ENCODE measurements around the gene NPM1.
"Not testable (repeated sequence)": the region's sequence is repeated elsewhere in the genome, so short reads cannot be mapped to it uniquely, and the experiment has no call there.

NPM1 gene

DNA sequence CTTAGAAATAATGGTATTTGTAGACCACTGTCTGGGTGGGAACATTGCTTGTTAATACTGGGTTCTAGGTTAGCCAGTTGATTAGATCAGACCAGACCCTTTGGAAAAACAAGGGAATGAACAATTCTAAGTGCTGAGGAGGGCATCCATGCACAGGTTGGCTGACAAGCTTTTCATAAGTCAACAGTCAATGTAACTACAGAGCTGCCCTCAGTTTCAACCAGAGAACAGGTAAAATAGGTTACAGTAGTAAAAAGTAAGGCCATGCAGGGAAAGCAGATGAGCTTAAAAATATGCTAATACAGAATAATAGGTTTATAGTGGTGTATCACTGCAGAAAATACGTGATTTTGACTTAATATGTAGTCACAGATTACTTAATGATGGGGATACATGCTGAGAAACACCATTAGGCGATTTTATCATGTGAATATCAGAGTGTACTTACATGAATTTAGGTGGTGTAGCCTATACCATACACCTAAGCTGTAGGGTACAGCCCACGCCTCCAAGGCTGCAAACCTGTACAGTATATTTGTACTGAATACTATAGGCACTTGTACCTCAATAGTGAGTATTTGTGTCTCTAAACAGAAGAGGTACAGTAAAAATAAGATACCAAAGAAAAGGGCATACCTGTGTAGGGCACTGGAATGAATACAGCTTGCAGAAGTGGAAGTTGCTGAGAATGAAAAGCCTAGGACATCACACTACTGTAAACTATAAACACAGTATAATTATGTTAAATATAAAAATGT lies 25.7 kb downstream of the NPM1 start:
- no peak for DNase-seq (ENCODE audit: low read depth)

DNA sequence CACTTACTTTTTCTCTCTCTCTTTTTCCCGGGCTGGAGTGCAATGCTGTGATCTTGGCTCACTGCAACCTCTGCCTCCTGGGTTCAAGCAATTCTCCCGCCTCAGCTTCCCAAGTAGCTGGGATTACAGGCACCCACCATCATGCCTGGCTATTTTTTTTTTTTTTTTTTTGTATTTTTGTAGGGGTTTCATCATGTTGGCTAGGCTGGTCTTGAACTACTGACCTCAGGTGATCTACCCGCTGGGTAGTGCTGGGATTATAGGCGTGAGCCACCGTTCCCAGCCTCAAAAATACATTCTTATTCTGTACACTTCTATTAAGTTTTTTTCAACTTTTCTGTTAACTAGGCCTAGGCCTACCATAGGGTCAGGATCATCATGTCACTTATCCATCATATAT lies 26.3 kb downstream of the NPM1 start:
- not testable (repeated sequence) for DNase-seq (ENCODE audit: low read depth)

DNA sequence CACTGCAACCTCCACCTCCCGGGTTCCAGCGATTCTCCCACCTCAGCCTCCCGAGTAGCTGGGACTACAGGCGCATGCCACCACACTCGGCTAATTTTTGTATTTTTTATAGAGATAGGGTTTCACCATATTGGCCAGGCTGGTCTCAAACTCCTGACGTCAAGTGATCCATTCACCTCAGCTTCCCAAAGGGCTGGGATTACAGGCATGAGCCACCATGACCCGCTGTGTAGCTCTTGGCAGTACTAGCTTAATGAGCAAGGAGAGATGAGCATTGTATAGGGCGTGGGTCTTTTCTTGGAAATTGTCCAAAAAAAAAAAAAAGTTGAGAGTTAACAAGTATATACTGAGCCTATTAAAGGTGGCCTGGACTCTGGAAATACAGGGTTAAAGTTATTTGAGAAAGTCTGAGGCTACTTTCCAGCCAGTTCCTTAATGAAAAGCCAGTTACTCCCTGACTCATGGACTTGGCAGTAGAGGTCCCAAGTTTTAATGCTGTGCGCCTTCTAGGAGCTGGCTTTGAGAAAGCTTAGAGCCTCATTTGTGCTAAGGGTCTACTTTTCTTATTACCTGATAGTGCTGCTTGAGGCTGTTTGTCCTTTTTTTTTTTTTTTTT lies 27.6 kb downstream of the NPM1 start:
- no peak for DNase-seq (ENCODE audit: low read depth)

DNA sequence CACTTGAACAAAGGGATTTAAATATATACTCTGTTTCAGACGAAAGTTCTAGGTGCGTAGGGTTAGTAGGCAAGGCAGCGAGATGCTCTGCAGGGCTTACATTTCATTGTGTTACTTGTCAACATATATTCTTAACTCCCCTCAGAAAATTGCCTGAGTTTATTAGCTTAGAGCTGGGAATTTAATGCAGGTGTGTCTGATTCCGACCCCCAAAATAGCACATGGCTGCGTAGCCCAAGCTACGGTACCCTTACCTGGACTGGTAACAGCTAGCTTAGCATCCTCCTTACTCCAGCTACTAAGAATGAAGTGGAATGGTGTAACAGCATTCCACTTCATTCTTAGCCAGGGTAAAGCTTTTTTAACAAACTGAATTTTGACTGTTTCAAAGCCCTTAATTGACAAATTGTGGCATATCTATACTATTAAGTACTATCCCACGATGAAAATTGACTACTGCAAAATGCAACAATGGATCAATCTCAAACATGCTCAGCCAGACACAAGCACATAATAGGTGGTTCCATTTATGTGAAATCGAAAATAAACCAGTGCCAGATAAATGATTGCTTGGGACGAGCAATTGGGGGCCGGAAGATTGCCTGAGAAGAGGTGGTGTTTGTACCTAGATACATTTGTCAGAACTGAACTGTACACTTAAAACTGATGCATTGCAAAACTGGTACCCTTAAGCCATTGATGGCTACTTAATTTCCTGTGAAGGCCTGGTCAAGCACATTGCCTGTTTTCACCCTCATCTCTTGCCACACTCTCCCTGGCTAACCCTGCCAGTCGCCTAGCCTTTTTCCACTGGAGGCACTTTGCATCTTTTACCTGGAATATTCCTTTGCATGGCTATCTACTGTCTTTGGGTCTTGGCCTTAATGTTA lies 28.8 kb downstream of the NPM1 start:
- no peak for DNase-seq (ENCODE audit: low read depth)

DNA sequence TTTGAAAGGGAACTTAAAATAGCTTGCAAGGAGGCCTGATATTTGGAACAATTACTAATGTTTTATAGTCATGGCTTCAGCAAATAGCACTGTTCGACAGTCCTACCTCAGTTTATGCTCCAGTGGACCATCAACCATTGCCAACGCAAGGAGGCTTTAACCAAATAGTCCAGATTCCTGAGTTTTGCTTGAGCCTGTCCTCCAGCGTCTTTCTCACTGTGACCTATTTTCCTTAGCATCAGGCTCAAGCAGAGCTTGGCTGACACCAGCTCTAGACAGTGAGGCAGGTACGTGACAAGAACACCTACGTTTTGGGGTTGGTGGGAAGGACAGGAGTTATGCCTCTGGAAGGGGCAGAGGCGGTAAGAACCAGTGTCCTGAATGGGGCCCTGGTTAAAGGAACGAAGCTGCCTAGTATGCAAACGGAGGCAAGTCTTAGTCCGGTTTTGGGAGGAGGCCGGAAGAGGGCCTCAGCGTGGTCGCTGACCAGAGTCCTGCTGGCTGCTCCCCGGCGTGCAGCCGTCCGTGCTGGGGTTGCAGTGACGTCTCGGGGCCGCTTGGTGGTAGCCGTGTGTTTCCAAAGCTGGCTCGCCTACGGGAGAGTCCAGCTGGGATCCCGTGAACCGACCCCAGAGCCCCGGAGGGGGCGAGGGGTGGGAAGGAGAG lies 30.8 kb downstream of the NPM1 start:
- DNase-seq (ENCODE audit: low read depth) = peak; percentile 52

DNA sequence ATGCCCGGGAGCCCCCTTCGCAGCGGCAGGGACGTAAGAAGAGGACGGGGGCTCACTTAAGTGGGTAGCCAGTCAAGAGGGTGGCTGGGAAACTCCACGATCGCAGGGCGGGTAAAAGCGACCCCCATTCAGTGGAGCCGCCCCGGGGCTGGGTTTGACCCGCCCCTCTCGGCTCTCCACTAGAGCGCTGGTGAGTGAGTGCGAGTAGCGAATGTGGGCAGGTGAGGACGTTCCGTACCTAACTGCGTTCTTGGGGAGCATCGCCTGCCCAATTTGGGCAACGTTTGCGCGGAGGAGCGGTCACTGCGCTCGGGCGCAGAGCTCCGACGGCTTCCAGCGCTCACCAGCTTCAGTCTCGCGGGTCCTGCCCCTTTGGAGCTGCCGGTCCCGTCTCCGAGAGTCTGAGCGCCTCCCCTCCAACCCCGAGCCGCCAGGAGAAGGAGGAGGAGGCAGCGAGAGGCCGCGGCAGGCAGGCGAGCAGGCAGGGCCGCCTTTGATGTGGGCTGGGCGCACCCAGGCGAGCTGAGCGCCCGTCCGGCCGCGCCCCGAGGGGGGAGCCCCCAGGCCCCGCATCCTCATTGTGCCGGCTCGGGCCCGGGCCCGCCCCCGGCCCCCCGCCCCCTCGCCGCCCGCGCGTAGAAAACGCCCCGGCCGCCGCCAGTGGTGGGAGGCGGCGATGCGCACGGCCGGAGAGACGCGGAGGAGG lies 31.5 kb downstream of the NPM1 start, which contains the start of gene FGF18:
Gene FGF18, plus strand, starts transcription at position 666 of the 706 bp plus-strand sequence. CDS start 553 bp downstream, outside the sequence.
- DNase-seq (ENCODE audit: low read depth) = no peak

DNA sequence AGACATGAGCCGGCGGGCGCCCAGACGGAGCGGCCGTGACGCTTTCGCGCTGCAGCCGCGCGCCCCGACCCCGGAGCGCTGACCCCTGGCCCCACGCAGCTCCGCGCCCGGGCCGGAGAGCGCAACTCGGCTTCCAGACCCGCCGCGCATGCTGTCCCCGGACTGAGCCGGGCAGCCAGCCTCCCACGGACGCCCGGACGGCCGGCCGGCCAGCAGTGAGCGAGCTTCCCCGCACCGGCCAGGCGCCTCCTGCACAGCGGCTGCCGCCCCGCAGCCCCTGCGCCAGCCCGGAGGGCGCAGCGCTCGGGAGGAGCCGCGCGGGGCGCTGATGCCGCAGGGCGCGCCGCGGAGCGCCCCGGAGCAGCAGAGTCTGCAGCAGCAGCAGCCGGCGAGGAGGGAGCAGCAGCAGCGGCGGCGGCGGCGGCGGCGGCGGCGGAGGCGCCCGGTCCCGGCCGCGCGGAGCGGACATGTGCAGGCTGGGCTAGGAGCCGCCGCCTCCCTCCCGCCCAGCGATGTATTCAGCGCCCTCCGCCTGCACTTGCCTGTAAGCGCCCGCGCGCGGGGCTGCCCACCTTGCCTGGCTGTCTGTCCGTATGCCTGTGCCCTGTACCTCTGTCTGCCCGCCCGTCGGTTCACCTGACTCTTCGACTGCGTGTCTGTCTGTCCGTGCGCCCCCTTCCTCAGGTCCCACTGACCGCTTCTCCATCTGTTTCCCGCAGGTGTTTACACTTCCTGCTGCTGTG lies 32.2 kb downstream of the NPM1 start:
- DNase-seq (ENCODE audit: low read depth) = no peak

DNA sequence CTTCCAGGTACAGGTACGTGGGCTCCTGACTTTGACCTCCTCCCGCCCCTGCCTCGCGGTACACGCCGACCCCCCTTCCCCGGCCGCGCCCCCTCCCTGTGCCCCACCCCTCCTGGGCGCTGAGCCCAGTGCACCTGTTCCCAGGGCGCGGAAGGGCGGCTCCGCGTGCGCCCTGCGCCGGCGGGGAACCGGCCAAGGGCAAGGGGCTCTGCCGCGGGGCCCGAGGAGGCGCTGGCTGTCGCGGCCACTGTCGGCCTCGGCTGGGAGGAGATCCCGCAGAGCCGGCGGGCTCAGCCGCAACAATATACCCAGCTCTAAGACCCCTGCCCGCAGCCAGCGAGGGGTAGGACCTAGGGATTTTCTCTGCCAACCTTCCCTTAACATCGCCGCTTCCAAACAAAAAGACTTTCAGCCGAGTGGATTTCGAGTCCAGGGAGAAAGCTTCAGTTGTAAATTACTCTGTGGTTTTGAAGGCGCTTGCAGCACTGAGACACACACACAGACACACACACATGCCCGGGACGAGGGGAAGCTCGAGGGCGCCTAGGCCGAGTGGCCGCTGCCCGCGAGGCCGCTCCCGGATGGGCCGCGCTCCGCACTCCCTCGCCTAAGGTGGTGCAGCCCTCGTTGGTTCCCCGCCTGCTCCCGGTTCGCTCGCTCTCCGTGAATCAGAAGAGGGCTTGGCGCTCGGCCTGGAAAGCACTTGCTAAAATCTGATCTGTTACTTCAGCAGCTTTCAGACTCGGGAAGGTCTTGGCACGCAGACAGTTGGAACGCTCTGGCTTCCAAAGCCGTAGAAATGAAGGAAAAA lies 33.0 kb downstream of the NPM1 start:
- no peak for DNase-seq (ENCODE audit: low read depth)

DNA sequence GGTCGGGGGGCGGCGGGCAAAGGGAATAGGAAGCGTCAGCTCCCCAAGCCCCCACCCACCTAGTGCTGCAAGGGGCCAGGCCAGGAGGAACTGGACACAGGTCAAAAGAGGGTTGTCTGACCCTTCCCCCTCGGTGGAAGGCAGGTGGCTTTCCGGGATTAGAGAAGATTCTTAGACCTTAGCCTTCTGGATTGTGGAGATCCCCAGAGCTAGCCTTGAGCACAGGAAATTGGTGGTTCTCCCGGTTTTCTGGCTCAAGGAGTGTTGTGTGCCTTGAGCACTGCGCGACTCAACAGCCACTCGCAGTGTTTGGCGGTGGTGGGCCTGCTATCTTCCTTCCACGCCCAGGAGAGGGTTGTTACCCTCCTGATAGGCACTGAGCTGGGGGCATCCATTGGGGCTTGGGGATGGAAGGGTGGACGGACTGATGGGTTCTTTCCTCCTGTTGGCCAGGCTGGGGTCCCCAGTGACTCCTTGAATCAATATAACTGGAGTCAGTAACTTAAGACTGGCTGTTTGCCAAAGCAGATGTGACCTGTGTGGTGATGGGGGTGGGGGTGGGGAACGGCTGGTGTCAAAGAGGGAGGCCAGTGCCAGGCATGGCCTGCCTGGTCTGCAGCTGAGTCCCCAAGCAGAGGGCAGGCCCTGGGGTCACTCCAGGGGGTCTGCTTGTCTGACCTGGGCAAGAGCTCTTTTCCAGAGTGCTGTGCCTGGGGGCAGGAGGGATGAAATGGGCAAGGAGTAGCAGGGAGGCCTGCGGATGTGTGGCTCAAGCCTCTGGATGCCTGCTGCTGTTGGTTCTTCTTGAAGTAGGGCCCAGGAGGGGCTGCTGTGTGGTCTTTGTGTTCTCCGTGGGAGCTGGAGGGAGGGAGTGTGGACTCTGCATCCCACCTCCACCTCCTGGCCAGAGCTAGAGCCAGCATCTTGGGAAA lies 33.9 kb downstream of the NPM1 start:
- DNase-seq (ENCODE audit: low read depth) = no peak

DNA sequence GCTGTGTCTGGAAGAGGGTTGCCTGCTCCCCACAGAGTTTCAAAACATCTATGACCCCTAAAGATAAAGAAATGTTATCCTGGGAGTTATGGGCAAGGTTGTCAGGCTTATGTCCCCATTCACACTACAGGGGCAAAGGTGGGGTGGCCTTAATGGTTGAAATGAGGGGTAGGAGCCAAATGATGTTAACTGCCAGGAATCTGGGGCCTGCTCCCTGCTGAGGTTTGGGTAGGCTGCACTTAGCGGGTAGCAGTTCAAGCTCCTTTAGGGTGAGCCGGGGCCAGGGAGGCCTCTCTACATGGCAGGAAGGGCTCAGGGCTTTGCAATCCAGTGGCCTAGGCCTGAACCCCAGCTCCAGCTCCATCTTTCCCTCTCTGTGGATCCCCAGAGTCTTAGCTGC lies 34.8 kb downstream of the NPM1 start:
- no peak for DNase-seq (ENCODE audit: low read depth)

DNA sequence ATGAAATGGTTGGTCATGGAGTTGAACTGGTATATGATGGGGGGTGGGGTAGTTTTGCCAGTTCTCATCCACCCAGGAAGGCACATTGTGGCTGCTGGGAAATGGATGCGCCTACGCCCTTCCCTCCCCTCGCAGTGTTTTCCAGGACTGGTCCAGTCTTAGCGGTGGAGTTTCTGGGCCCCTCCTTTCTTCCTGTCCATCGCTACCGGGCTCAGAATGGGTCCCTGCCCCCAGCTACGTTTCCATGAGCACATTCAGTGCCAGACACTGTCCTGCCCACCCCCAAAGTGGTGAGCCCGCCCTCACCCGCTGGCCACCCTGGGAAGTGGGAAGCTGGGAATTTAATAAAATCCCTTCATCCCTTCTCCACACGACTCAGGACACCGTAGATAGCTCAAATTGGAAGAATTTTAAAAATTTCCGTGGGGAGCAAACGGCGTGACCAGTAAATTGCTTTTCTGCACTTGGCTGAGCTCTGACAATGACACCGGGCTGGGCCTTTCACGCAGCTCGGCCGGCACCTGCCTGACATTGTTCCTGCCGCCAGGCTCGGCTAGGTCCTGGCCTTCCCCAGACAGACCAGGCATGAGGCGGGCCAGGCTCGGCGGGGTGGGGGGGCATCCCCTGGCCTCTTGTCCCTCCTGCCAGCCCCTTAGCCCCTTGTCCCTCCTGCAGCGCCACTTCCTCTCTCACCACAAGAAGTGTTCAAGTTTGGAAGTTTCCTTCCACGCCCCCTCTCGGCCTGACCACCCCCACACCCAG lies 35.4 kb downstream of the NPM1 start:
- DNase-seq (ENCODE audit: low read depth) = no peak

DNA sequence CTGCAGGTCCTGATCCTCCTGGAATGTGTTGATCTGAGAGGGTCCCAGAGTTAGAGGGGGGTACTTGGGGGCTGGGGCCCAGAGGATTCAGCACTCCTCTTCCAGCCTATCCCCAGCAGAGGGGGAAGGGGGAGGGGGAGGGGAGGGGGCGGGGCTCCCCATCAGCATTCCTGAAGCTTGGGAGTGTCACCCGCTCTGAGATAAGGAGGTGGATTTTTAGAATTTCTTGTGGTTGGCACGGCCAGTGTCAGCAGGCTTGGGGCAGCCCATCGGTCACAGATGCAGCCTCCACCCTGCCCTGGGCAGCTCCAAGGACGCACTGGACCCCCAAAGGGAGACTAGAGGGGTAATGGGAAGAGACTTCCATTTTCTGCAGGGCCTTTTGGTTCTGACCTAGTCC lies 37.1 kb downstream of the NPM1 start:
- DNase-seq (ENCODE audit: low read depth) = no peak

DNA sequence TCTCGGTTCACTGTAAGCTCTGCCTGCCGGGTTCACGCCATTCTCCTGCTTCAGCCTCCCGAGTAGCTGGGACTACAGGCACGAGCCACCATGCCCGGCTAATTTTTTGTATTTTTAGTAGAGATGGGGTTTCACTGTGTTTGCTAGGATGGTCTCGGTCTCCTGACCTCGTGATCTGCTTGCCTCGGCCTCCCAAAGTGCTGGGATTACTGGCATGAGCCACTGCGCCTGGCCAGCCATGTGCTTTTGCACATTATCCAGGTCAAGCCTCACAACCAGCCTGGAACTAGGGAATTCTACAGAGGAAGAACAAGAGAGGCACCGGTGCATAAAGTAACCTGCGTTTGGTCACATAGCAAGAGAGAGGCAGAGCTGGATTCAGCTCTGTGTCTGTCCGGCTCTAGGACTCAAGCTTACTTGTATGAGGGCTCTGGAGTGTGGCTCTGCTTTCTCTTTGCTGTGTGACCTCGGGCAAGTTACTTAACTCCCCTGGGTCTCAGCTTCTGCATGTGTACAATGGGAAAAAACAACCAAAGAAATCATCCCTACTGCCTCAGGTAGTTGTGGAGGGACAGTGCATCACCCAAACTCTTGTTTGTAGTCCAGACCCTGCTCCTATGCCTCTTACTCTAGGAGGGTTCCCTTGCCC lies 38.1 kb downstream of the NPM1 start:
- DNase-seq (ENCODE audit: low read depth) = no peak

DNA sequence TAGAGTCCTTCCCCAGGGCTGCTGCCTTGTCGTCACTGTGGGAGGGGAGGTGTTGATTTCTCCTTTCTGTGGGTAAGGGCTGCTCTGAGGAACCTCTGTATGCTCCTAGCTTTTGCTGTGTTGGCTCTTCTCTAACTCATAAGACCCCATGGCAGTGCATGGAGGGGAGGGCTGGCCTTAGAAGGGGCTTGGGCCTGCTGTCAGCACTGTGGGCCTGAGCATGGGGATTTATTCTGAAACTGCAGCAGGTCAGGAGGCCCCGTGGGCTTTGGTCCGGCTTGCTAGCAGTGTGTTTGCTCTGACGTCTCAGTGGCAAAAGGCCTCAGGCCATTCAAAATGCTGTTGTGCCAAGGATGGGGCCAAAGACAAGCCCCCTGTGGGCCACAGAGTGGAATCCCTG lies 38.6 kb downstream of the NPM1 start:
- no peak for DNase-seq (ENCODE audit: low read depth)

DNA sequence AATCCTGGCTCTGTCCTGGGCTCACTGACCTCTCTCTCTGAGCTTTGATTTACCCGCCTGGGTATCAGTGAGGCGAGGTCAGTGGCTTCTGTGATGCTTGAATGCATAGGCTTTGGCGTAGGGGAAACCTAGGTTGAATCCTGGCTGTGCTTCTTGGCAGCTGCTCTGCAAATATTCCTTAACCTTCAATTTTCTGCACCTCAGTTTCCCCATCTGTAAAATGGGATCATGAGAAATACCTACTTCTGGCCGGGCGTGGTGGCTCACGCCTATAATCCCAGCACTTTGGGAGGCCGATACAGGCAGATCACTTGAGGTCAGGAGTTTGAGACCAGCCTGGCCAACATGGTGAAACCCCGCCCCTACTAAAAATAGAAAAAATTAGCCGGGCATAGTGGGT lies 39.0 kb downstream of the NPM1 start:
- DNase-seq (ENCODE audit: low read depth) = no peak

DNA sequence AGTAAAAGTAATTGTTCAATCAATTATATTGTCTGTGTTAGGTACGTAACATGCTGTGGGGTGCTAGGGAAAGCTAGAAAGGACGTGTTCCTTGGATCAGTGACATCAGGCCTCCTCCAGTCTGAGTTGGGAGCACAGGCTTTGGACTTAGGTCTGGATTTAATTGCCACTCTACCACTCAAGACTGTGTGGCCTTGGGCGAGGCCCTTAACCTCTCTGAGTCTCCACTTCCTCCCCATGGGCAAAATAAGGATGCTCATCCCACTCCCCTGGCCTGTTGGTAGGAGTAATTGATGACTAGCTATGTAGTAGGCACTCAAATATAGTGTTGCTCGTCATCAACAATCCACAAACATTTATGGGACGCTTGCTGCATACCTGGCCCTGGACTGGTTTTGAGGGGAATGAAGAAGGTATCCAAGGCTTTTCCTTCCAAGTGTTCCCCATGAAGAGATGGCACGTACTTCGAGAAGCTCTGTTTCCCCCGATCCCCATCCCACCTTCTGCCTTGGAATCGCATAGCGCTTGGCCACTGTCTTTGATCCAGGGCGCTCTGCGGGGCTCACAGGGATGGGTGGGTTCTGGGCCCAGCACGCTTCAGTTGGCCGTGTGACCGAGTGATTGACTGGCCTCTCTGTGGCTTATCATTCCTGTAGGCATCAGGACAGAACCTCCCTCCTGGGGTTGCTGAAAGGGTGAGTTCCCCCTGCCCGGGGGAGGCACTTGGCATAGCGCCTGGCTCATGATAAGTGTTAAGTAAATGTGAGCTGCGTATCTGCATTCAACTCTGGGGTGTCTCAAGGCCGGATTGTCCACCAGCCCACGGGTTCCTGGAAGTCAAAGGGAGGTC lies 39.9 kb downstream of the NPM1 start:
- no peak for DNase-seq (ENCODE audit: low read depth)
